ENCODE measurements around the gene OR2A7.
"Not testable (repeated sequence)": the region's sequence is repeated elsewhere in the genome, so short reads cannot be mapped to it uniquely, and the experiment has no call there.

The OR2A7 gene

DNA sequence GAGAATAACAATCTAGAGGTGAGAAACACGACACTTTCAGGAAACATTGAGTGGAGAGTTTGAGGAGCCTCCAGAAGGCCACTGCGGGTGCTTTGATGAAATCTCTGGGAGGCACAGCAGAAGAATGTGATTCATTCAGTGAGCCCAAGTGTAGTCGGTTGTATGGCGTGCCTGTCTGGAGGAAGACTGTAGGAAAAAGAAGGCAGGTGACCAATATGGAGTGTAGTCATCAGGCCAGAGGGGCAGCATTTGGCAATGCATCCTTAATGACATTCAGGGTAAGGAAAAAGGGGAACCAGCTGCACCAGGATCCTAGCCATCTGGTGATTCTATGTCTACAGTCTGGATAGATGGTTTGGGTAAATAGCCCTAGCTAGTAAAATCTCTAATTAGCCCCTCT lies 12.3 kb downstream of the OR2A7 start:
- DNase-seq (ENCODE audit: low read depth in 2 of 2), result not testable (repeated sequence)

DNA sequence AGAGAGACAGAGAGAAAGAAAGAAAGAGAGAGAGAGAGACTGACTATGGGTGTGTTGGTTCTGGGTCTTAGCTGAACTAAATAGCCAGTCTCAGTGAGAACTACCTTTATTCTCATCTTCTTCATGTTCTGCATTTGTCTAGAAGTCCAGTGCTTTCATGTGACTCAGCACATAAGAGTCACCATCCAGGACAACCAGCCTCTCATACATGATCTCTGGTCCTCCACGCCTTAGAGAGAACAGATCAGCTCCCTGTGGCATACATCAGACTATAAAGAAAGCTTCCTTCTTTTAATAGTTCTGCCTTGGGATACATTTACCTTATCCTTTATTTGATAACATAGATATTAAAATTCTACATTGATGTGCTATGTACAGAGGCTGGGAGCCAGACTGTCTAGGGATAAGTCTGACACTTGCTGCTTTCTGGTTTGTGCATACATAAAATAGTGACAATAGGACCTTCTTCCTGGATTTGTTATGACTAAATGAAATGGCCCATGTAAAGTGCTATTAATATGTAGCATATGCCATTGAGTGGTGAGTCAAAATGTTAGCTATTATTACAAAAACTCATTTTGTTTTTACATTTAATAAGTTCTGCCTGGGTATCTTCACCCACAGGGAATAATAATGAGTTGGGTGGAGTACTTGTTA lies 16.8 kb downstream of the OR2A7 start:
- DNase-seq (ENCODE audit: low read depth in 2 of 2), result not testable (repeated sequence)

DNA sequence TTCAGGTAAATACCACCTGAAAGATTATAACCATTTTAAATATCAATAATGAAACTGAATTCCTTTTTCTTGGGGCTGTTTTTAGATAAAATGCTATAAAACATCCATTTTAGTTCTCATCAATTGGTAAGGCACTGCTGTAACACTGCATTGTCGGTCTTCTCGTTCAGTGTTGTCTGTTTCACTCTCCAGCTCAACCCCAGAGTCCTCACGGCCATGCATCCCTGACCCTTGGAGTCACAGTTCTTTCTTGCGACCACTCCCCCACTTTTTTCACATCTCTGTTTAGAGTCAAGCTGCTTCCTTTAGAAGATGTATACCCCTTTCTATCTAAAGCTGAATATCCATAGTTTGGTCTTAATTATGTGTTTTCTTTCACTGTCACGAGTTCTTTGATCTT lies 17.6 kb downstream of the OR2A7 start:
- not testable (repeated sequence) for DNase-seq (ENCODE audit: low read depth in 2 of 2)

DNA sequence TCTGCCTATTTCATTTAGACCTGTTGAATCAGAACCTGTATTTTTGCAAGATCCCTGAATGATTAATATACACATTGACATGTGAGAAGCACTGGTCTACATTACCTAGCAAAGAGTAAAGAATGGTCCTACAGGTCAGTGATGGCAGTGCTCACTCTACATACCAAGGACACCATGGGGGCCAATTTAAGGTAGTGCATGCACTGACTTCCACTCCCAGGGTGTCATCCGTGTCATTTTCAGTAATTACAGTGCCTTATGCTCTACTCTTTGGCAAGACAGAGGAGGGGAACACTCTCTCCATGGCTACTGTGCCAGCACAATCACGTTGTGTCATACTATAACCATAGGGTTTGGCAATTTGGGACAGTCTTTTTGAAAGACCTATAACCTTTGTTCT lies 19.2 kb downstream of the OR2A7 start:
- DNase-seq (ENCODE audit: low read depth in 2 of 2), result not testable (repeated sequence)

DNA sequence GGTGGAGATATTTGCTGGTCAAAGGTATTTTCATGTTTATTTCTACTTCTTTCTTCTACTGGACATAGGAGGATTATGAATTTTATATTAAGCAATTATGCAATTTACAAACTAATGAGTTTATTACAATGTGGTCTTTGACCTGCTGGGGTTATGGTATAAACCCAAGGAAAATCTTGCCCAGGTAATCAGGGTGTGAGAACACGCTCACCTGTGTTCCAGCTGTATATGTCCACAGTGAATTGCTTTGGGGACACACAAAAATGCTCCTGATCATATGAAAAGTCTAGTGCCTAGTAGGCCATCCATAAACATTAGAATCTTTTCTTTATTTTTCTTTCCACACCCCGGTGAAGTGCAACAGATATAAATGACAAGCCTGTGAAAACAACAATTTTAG lies 25.2 kb downstream of the OR2A7 start, which contains the start of gene OR2A42:
OR2A42 (minus strand) TSS at position 241 of the 400 bp plus-strand sequence. CDS start 6,762 bp downstream, outside the sequence.
- DNase-seq (ENCODE audit: low read depth in 2 of 2), result not testable (repeated sequence)

DNA sequence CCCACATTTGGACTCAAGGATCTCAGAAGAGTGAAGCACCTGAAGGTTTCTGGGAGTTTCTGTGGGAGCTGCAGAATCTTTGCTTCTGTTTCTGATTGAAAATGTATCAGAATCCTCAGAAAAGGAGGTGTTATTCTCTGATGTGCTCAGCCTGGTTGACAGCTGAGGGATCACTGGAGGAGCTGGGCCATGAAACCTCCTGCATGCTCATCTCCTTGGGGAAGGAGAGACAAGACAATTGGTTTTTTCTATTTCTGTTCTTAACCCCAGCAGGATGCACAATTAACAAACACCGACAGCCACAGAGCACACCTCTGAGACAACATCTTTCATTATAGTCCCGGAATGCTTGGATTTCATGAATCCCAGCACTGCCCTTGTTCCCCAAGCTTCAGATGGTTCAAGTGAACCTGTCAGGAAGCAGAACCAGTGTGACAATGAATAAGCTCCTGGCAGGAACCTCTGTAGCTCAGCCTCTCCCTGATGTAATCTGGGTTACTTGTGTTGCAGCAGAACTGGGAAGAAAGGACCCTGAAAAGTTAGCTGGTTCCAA lies 26.0 kb downstream of the OR2A7 start:
- not testable (repeated sequence) for DNase-seq (ENCODE audit: low read depth in 2 of 2)

DNA sequence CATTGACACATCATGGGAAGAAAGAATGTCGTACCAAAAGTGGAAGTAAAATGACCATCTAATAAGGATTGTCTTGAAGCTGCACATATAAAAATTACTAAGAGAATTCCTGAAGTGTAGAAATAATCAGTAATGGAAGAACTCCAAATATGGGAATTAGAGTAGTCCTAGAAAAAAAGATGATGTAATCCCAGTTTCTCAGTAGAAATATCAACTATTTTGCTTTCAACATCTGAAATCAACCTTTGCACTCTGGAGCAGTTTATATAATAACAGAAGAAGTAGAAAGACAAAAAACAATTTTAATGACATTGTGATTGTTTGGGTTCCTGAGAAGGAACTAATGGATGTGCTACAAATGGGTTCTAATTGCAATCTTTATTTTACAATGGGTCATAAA lies 31.6 kb downstream of the OR2A7 start:
- not testable (repeated sequence) for DNase-seq (ENCODE audit: low read depth in 2 of 2)

DNA sequence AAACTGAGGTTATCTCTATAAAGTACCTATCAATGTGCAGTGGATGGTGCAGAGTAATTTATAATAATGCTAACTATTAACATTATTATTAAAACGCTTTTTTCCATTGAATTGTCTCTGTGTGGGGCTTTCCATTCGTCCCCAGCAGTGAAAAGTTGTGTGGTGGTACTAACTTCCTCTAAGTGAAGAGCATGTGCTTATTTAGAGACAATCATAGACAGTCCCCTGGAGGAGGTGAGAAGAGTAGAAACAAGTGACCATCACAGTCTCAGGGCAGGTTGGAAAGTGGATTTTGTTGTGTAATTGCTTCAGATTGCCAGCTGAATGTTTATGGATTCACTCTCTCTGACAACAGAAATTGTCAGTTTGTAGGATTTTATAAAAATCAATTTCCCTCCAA lies 33.6 kb downstream of the OR2A7 start:
- not testable (repeated sequence) for DNase-seq (ENCODE audit: low read depth in 2 of 2)

DNA sequence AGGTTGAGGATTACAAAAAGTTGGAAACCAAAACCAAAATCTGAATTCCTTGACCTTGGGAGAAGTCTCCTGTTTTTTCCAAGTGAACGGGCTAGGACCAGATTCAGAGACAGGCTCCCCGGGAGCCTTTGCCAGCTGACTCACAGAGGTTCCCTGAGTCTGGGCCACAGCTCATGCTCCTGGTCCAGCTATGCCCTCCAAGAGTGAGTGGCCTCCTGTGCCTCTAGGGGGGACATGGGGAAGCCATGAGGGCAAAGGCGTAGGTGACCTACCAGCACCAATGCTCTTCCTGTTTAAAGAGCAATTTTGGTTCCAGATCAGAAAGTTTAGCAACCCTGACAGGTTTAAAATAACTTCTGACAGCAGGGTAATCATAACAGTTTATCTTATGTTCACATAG lies 35.8 kb downstream of the OR2A7 start:
- DNase-seq (ENCODE audit: low read depth in 2 of 2), result not testable (repeated sequence)

DNA sequence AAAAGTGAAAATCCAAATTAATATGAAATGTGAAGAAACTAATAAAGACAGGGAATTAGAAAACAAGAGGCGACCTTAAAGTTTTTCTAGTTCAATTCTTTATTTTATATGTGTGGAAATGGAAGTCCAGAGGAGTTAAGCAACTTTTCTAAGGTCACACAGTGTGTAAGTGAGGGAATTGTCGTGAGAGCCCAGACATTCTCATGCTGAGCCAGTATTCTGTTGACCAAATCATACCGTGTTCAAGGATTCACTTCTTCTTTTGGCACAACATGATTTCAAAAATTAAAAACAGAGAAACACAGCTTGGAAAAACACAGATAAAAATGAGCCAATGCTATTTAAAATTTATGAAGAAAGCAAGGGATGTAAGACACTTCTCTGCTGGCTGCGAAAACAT lies 37.7 kb downstream of the OR2A7 start:
- DNase-seq (ENCODE audit: low read depth in 2 of 2), result not testable (repeated sequence)

DNA sequence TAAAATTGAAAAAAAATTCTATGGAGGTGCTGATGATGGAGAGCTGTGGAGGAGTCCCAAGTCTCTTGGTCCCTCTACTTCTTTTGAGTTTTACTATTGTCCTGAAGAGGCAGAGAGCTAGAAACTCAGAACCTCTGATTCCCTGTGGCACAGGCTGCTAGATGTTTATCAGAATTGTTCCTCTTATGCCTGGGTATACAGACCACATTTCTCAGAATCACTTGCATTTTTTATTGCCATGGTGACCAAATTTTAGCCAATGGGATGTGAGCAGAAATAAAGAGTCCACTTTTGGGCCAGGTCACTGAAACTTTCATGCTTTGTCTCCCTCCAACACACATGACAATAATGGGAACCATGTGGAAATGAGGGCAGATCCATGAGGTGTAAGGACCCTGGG lies 40.9 kb downstream of the OR2A7 start:
- DNase-seq (ENCODE audit: low read depth in 2 of 2), result not testable (repeated sequence)

DNA sequence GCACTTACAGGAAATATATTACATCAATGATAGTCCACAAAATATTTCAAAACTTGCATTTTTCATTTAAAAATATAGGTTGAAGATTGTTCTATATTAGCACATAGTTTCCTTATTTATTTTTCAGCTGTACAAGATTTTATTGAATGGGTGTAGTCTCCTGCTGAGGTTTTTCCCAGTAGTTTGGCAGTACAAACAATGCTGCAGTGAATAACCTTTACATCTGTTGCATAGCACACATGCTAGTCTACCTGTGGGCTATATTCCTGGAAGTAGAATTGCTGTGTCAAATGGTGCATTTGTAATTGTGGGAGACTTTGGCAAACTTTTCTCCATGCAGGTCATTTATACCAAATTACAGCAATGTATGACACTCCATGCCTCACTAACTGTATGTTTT lies 44.1 kb downstream of the OR2A7 start:
- not testable (repeated sequence) for DNase-seq (ENCODE audit: low read depth in 2 of 2)

DNA sequence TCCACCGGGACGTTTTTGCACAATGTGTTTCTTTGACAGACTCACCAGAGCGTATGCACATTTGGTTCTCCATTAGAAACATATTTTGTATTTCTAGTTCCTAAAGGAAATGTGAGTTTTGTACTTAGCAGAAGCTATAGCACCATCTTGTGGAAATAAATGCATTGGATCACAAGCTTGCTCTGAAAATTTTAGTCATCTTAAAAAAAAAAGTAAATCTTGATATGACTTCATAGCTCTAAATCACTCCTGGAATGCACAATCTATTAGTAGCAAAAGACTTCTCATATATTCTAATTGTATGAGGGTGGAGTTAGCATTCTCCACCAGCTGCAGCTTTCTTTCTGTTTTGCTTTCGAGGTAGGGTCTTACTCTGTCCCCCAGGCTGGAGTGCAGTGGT lies 45.4 kb downstream of the OR2A7 start:
- not testable (repeated sequence) for DNase-seq (ENCODE audit: low read depth in 2 of 2)

DNA sequence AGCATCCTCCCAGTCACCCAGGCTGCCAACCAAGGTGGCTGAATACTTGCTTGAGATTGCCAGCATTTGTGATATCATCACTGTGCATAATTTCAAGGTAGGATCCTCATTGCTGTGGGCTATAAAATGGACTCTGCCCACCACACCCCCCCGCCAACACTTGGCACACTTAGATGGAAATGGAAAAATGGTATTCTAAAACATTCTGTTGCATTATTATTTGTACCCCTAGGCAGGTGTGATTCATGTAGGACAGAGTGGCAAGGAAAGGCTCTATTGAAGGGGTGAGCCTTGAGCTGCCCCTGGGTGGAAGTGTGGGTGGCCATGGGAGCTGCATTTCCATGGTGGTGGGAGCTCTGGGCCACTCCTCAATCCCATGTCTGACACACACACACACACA lies 46.0 kb downstream of the OR2A7 start:
- not testable (repeated sequence) for DNase-seq (ENCODE audit: low read depth in 2 of 2)

DNA sequence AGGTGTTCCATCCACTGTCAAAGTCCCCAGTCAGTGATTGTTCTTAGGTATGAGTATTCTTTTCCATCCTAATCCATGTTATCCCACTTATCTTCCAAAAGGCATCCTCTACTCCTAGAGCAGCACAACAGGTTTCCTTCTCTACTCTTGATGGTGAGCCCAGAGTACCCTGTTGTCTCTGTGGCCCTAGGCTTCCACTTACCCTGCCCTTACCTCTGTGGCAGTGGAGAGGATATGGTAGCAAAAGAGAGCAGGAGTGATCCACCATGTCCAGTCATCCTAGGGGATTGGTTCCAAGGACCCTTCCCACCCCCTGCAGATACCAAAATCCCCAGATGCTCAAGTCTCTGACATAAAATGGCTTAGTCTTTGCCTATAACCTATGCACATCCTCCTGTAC lies 47.4 kb downstream of the OR2A7 start:
- not testable (repeated sequence) for DNase-seq (ENCODE audit: low read depth in 2 of 2)
